GM23248 (cell line): ENCODE data around the gene CNTN1. TPM values are rescaled to one million over a fixed set of nuclear protein-coding genes. Genes with fewer than 3 reads are reported as not detected.

Experiments used
- DNase-seq: peaks from one replicate; pipeline ENCODE4 v3.0.0-alpha.2; 2015
- H2AFZ ChIP-seq: fragments of 200-600 bp; sonication (generic); 2 replicates; pipeline ENCODE4 v1.6.1; 2016; ENCODE audit warnings: antibody characterized with exemption
- H3F3A ChIP-seq: fragments of 200-600 bp; sonication (generic); 2 replicates; pipeline ENCODE4 v1.6.1; 2016; ENCODE audit warnings: mild to moderate bottlenecking, antibody characterized with exemption, mixed run types; ENCODE audit not compliant: insufficient read depth
- H3K27ac ChIP-seq: fragments of 200-600 bp; sonication (generic); 2 replicates; pipeline ENCODE4 v1.5.1; 2016; ENCODE audit warnings: mild to moderate bottlenecking
- H3K27me3 ChIP-seq: fragments of 200-600 bp; sonication (generic); replicated peaks from 2 replicates; pipeline ENCODE4 v1.6.1; 2016; ENCODE audit warnings: mild to moderate bottlenecking; ENCODE audit not compliant: insufficient read depth
- H3K36me3 ChIP-seq: fragments of 200-600 bp; sonication (generic); 2 replicates; pipeline ENCODE4 v1.6.1; 2016; ENCODE audit warnings: low read depth, mild to moderate bottlenecking
- H3K4me1 ChIP-seq: fragments of 200-600 bp; sonication (generic); 2 replicates; pipeline ENCODE4 v1.6.1; 2016; ENCODE audit warnings: mild to moderate bottlenecking; ENCODE audit not compliant: insufficient read depth
- H3K4me2 ChIP-seq: fragments of 200-600 bp; sonication (generic); one replicate; pipeline ENCODE4 v1.6.1; 2016; ENCODE audit warnings: mild to moderate bottlenecking; ENCODE audit not compliant: unreplicated experiment
- H3K4me3 ChIP-seq: fragments of 200-600 bp; sonication (generic); 2 replicates; pipeline ENCODE4 v1.5.1; 2016; ENCODE audit warnings: mild to moderate bottlenecking
- H3K79me2 ChIP-seq: fragments of 200-600 bp; sonication (generic); 2 replicates; pipeline ENCODE4 v1.6.1; 2016; ENCODE audit warnings: mild to moderate bottlenecking; ENCODE audit not compliant: insufficient read depth
- H3K9ac ChIP-seq: fragments of 200-600 bp; sonication (generic); 2 replicates; pipeline ENCODE4 v1.6.1; 2016; ENCODE audit warnings: mild to moderate bottlenecking
- H3K9me2 ChIP-seq: fragments of 200-600 bp; sonication (generic); 2 replicates; pipeline ENCODE4 v1.6.1; 2016; ENCODE audit warnings: mixed run types, mild to moderate bottlenecking, moderate library complexity; ENCODE audit not compliant: insufficient read depth
- H3K9me3 ChIP-seq: fragments of 200-600 bp; sonication (generic); one replicate; pipeline ENCODE4 v1.6.1; 2017; ENCODE audit warnings: low read depth
- H4K20me1 ChIP-seq: fragments of 200-600 bp; sonication (generic); 2 replicates; pipeline ENCODE4 v1.6.0; 2016; ENCODE audit not compliant: insufficient read depth
- EZH2 ChIP-seq: fragments of 200-600 bp; sonication (generic); IDR thresholded peaks from 2 replicates; pipeline ENCODE4 v1.6.1; 2018; ENCODE audit warnings: antibody characterized with exemption, mild to moderate bottlenecking; ENCODE audit not compliant: insufficient read depth, poor library complexity, severe bottlenecking
- EZH2phosphoT487 ChIP-seq: fragments of 200-600 bp; sonication (generic); IDR thresholded peaks from 2 replicates; pipeline ENCODE4 v1.6.1; 2018; ENCODE audit warnings: antibody characterized with exemption, moderate library complexity, mild to moderate bottlenecking, low read depth; ENCODE audit not compliant: insufficient read depth
- WGBS, 2 experiments: methylation state at CpG; one replicate each; pipeline ENCODE4 v1.1.6; 2015 to 2017; ENCODE audit warnings: low lambda C conversion rate in 2 of 2, low coverage in 1 of 2; ENCODE audit errors: missing lambda C conversion rate in 2 of 2; 5-methylcytosine and 5-hydroxymethylcytosine counted together
- in situ Hi-C: fragments of 300-500 bp; cut with MboI; formaldehyde crosslinking; loops from 2 replicates; pipeline ENCODE4 v1.15.0; 2020
- polyA plus RNA-seq: library from polyadenylated mRNA; unstranded; fragments of >200 nt; fragmentation: Nextera tagmentation; extraction: Ambion mirVana; gene quantifications from 2 replicates; pipeline ENCODE4 v1.2.1, GENCODE V29; 2016
- total RNA-seq: library from RNA; depleted of rRNA; stranded (reverse); fragments of >200 nt; shearing (Covaris generic); gene quantifications from 2 replicates; pipeline ENCODE4 v1.2.3, GENCODE V29; 2014

The CNTN1 gene
- total and polyA plus RNA-seq, 2 experiments from 2014 or later = 0.32 to 0.36 TPM

DNA sequence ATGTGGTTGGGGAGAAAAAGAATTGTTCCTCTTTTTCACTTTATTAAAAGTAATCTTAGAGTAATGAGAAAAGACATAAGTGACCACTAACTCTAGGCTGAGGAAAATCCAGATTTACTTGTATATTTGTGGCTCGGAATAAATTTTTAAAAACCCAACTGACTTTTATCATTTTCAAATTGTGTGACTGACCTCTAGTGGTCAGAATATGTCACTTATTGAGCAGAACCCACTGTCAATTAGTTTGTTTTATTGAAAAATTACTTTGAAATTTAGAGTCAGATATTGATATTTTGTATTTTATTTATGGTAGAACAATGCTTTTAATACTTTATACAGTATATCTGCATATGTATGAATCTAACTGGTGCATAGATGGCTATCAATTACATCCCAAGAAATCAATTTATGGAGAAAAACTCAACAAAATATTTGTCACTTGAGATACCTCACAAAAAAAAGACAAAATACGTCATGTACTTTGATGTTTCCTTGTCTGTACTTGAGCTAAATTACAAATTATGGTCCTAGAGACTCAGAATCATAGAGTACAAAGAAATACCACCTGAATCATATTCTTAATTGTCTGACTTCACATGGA lies 229.4 kb downstream of the CNTN1 start:
- Histone ChIP-seq H3K4me2 (no peak overlapping the region), H2AFZ (no peak overlapping the region), H3K79me2 (no peaks in the 10 kb centered on the region), H3K36me3 (no peaks in the 10 kb centered on the region), H3K4me3 (no peak overlapping the region), H3K9ac (no peak overlapping the region), H3K9me2 (no peaks in the 10 kb centered on the region), H3K9me3 (no peaks in the 10 kb centered on the region), H3F3A (no peaks in the 10 kb centered on the region), H3K27me3 (0 out of 2 replicates have a peak, but pooled peaks cover 3% of the 10 kb centered on the region), H3K27ac (no peak overlapping the region), H3K4me1 (no peaks in the 10 kb centered on the region), H4K20me1 (no peaks in the 10 kb centered on the region)
- TF ChIP-seq EZH2 = no peak
- no peak for TF ChIP-seq EZH2phosphoT487
- WGBS, 2 experiments = 2 to 9% methylated on average over 2 of the region's 2 CpGs
- peak; percentile 51 for DNase-seq
- in situ Hi-C loops = loop anchor here (10.0 kb wide), 1 partner anchor 297 kb away; no protein-coding TSS in a partner anchor

DNA sequence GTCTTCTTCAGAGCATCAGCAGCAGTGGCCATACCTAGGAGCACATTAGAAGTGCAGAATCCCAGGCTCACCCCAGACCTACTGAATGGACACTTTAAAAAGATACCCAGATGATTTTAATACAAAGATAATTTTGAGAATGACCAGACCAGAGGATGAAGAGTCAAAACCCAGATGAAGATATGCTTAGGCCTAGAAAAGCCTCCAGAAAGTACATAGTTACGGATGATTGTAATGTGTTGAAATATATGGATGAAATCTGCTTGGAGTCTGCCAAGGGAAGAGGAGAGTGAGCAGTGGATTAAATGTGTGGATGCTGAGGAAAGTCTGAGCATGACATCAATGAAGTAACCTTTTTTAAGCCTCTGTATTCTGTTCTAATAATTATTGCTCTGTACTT lies 245.7 kb downstream of the CNTN1 start:
- Histone ChIP-seq H3K27ac (no peak overlapping the region), H3K4me1 (no peaks in the 10 kb centered on the region), H3K79me2 (no peaks in the 10 kb centered on the region), H3K4me2 (no peak overlapping the region), H3K9me2 (no peaks in the 10 kb centered on the region), H3K27me3 (no peaks in the 10 kb centered on the region; the same call in 1 of the 2 replicates), H4K20me1 (no peaks in the 10 kb centered on the region), H3K9ac (no peak overlapping the region), H3K4me3 (no peak overlapping the region), H3K36me3 (no peaks in the 10 kb centered on the region), H3K9me3 (no peaks in the 10 kb centered on the region), H2AFZ (no peak overlapping the region), H3F3A (no peaks in the 10 kb centered on the region)
- 78 to 80% methylated on average over 1 of the region's 1 CpG for WGBS, 2 experiments
- TF ChIP-seq EZH2phosphoT487 = no peak
- TF ChIP-seq EZH2 = no peak
- no peak for DNase-seq
- in situ Hi-C loops = no loop called here

DNA sequence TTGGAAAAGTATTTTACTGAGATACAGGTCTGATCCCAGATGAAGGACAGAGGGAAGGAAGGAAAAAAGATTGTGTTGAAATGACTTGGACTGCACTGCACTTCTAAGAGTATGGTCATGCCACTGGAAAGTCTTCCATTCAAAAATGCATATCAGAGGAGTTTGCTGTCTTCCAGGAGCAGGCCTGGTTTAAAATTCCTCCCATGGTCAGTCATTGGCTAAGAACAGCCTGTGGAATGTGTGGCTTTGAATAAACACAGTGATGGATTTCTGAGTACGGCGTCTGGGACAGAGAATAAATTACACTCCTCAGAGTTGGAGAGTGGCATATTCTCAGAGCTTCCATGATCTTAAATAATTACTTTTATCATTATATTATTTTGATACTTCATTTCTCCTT lies 250.1 kb downstream of the CNTN1 start:
- no peaks in the 10 kb centered on the region for H3K9me2 ChIP-seq
- H3K4me3 ChIP-seq = no peak overlapping the region
- no peaks in the 10 kb centered on the region for H3K79me2 ChIP-seq
- H4K20me1 ChIP-seq = no peaks in the 10 kb centered on the region
- no peak overlapping the region for H2AFZ ChIP-seq
- H3K27ac ChIP-seq = no peak overlapping the region
- no peak overlapping the region for H3K4me2 ChIP-seq
- no peak for TF ChIP-seq EZH2
- TF ChIP-seq EZH2phosphoT487 = no peak
- peak; percentile 22 for DNase-seq
- H3K4me1 ChIP-seq = no peaks in the 10 kb centered on the region
- WGBS, 2 experiments = 82 to 83% methylated on average over 2 of the region's 2 CpGs
- no peaks in the 10 kb centered on the region for H3K36me3 ChIP-seq
- H3K27me3 ChIP-seq = no peaks in the 10 kb centered on the region
- H3K9me3 ChIP-seq = no peaks in the 10 kb centered on the region
- in situ Hi-C loops = no loop called here
- H3K9ac ChIP-seq = no peak overlapping the region
- no peaks in the 10 kb centered on the region for H3F3A ChIP-seq

DNA sequence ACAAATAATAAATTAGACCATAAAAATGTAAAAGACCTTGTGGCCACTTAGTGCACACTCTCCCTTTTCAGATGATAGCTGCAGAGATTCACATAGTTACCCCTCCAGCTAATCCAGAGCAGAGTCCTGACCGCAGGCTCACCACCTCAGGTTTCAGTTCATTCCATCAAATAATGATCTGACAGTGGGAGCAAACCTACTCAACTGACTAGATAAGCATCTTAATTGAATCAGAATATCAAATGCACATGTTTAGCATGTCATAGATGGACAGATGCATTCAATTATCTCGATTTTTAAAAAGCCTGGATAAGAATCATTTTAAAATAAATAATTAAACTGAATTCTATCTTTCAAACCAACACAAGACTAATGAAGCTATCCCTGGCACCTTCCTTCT lies 253.5 kb downstream of the CNTN1 start:
- Histone ChIP-seq H4K20me1 (no peaks in the 10 kb centered on the region), H3K4me2 (no peak overlapping the region), H3K4me1 (no peaks in the 10 kb centered on the region), H3K27ac (no peak overlapping the region), H3K9me2 (no peaks in the 10 kb centered on the region), H3K79me2 (no peaks in the 10 kb centered on the region), H3K9ac (no peak overlapping the region), H2AFZ (no peak overlapping the region), H3K4me3 (no peak overlapping the region), H3K9me3 (no peaks in the 10 kb centered on the region), H3F3A (no peaks in the 10 kb centered on the region), H3K36me3 (no peaks in the 10 kb centered on the region), H3K27me3 (no peaks in the 10 kb centered on the region)
- TF ChIP-seq EZH2phosphoT487 (no peak), EZH2 (no peak)
- in situ Hi-C loops = no loop called here
- WGBS, 2 experiments = 48 to 50% methylated on average over 2 of the region's 2 CpGs
- DNase-seq = no peak
